OCI-LY1 (cell line): ENCODE measurements around the gene VGF.

Experiments used
- CTCF ChIP-seq: fragments of 200-600 bp; sonication (generic), shearing (Covaris generic); IDR thresholded peaks from 2 replicates; pipeline ENCODE4 v1.5.1; 2017; ENCODE audit warnings: mild to moderate bottlenecking, antibody characterized with exemption, low read length, moderate library complexity, mixed read lengths
- EZH2 ChIP-seq: fragments of 200-600 bp; sonication (generic), shearing (Covaris generic); IDR thresholded peaks from 2 replicates; pipeline ENCODE4 v1.8.0; 2017; ENCODE audit warnings: borderline replicate concordance, mixed run types, mild to moderate bottlenecking, antibody characterized with exemption, low read length, moderate library complexity, mixed read lengths

- TF ChIP-seq CTCF (no peak), EZH2 (no peak)
Measured at GRCh38 chr7:101179117-101179516, 13.7 kb upstream of the VGF start.
